DOHH2 (cell line): ENCODE measurements around the gene HHAT.

Experiments used
- H3F3A ChIP-seq: fragments of 200-600 bp; sonication (generic), shearing (Covaris generic); 2 replicates; pipeline ENCODE4 v1.6.0; 2016; ENCODE audit warnings: antibody characterized with exemption, mild to moderate bottlenecking; ENCODE audit not compliant: control insufficient read depth, insufficient read depth
- H3K27ac ChIP-seq: fragments of 200-600 bp; sonication (generic); 2 replicates; pipeline ENCODE4 v1.5.1; 2014; ENCODE audit warnings: low read depth, mild to moderate bottlenecking, low read length, moderate library complexity
- H3K27me3 ChIP-seq: fragments of 200-600 bp; sonication (generic); 2 replicates; pipeline ENCODE4 v1.6.1; 2014; ENCODE audit warnings: mild to moderate bottlenecking, low read length, mixed read lengths; ENCODE audit not compliant: control insufficient read depth
- H3K36me3 ChIP-seq: fragments of 200-600 bp; sonication (generic); 2 replicates; pipeline ENCODE4 v1.6.1; 2014; ENCODE audit warnings: mild to moderate bottlenecking, low read length, moderate library complexity, mixed read lengths; ENCODE audit not compliant: control insufficient read depth
- H3K4me1 ChIP-seq: fragments of 200-600 bp; sonication (generic); 2 replicates; pipeline ENCODE4 v1.6.1; 2014; ENCODE audit warnings: mild to moderate bottlenecking, low read length, mixed read lengths; ENCODE audit not compliant: control insufficient read depth
- H3K4me2 ChIP-seq: fragments of 200-600 bp; sonication (generic); 2 replicates; pipeline ENCODE4 v1.6.0; 2014; ENCODE audit warnings: mild to moderate bottlenecking, low read length, moderate library complexity
- H3K4me3 ChIP-seq: fragments of 200-600 bp; sonication (generic); 2 replicates; pipeline ENCODE4 v1.5.1; 2014; ENCODE audit warnings: mild to moderate bottlenecking, low read length, mixed read lengths
- H3K79me2 ChIP-seq: fragments of 200-600 bp; sonication (generic); 2 replicates; pipeline ENCODE4 v1.6.1; 2014; ENCODE audit warnings: mild to moderate bottlenecking, low read length, mixed read lengths; ENCODE audit not compliant: control insufficient read depth
- H3K9me2 ChIP-seq: fragments of 200-600 bp; sonication (generic); replicated peaks from 2 replicates; pipeline ENCODE4 v1.6.1; 2014; ENCODE audit warnings: mild to moderate bottlenecking, low read length, mixed read lengths; ENCODE audit not compliant: control insufficient read depth
- H3K9me3 ChIP-seq: fragments of 200-600 bp; sonication (generic); 2 replicates; pipeline ENCODE4 v1.6.1; 2014; ENCODE audit warnings: antibody characterized with exemption, low read length, mixed read lengths; ENCODE audit not compliant: control insufficient read depth, insufficient read depth
- H4K20me1 ChIP-seq: fragments of 200-600 bp; sonication (generic); 2 replicates; pipeline ENCODE4 v1.6.0; 2014; ENCODE audit warnings: low read depth, mild to moderate bottlenecking, antibody characterized with exemption, low read length, moderate library complexity; ENCODE audit not compliant: control insufficient read depth, insufficient read depth
- EZH2phosphoT487 ChIP-seq: fragments of 200-600 bp; sonication (generic); IDR thresholded peaks from 2 replicates; pipeline ENCODE4 v1.6.1; 2017; ENCODE audit warnings: borderline replicate concordance, mild to moderate bottlenecking, antibody characterized with exemption, low read length, moderate library complexity, mixed read lengths
- TF ChIP-seq, protein P1 (sequence below): fragments of 200-600 bp; sonication (generic); IDR thresholded peaks from one replicate; pipeline ENCODE4 v1.5.1; 2014; ENCODE audit warnings: antibody characterized with exemption, mild to moderate bottlenecking, low read depth, low read length; ENCODE audit not compliant: poor library complexity, severe bottlenecking

The HHAT gene

DNA sequence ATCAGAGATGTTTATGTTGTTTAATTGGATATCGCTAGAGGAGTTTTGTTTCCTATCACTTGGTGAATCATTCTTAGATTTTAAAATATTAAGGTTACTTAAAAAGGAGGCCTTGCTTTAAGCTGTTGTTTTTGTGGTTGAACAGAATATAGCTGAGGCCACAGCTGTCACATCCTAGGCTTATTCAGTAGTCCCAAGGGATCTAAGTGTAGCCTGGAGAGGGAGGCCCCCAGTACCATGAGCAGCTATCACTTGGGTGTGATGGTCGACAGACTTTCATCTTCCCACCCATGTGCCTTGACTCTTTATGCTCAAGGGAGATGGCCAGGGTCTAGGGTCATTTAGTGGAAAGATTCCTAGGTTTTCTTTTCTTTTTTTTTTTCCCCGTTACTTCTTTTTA, 278.7 kb downstream of the HHAT start:
- TF ChIP-seq EZH2phosphoT487, result no peak
- Histone ChIP-seq H3K36me3 (no peaks in the 10 kb centered on the region), H3K9me3 (no peaks in the 10 kb centered on the region), H3K27ac (no peak overlapping the region), H3K4me1 (no peaks in the 10 kb centered on the region), H3F3A (no peaks in the 10 kb centered on the region), H3K4me3 (no peak overlapping the region), H3K4me2 (no peak overlapping the region), H4K20me1 (no peaks in the 10 kb centered on the region), H3K27me3 (no peaks in the 10 kb centered on the region), H3K9me2 (no peaks in the 10 kb centered on the region), H3K79me2 (no peaks in the 10 kb centered on the region)

DNA sequence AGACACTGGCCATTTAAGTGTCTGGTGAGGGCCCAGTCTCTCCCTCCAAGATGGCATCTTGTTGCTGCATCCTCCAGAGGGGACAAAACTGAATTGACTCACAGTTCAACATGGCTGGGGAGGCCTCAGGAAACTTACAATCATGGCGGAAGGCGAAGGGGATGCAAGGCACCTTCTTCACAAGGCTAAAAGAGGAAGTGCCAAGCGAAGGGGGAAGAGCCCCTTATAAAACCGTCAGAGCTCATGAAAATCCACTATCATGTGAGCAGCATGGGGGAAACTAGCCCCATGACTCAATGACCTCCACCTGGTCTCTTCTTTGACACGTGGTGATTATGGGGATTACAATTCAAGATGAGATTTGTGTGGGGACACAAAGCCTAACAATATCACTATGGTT, 280.1 kb downstream of the HHAT start:
- Histone ChIP-seq H3K4me2 (no peak overlapping the region), H3K4me3 (no peak overlapping the region), H3F3A (no peaks in the 10 kb centered on the region), H3K9me3 (no peaks in the 10 kb centered on the region), H3K79me2 (no peaks in the 10 kb centered on the region), H3K27ac (no peak overlapping the region), H3K9me2 (no peaks in the 10 kb centered on the region), H3K4me1 (no peaks in the 10 kb centered on the region), H4K20me1 (no peaks in the 10 kb centered on the region), H3K36me3 (no peaks in the 10 kb centered on the region), H3K27me3 (no peaks in the 10 kb centered on the region)
- no peak for TF ChIP-seq EZH2phosphoT487
- TF ChIP-seq, protein P1, sequence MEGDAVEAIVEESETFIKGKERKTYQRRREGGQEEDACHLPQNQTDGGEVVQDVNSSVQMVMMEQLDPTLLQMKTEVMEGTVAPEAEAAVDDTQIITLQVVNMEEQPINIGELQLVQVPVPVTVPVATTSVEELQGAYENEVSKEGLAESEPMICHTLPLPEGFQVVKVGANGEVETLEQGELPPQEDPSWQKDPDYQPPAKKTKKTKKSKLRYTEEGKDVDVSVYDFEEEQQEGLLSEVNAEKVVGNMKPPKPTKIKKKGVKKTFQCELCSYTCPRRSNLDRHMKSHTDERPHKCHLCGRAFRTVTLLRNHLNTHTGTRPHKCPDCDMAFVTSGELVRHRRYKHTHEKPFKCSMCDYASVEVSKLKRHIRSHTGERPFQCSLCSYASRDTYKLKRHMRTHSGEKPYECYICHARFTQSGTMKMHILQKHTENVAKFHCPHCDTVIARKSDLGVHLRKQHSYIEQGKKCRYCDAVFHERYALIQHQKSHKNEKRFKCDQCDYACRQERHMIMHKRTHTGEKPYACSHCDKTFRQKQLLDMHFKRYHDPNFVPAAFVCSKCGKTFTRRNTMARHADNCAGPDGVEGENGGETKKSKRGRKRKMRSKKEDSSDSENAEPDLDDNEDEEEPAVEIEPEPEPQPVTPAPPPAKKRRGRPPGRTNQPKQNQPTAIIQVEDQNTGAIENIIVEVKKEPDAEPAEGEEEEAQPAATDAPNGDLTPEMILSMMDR, result no peak

DNA sequence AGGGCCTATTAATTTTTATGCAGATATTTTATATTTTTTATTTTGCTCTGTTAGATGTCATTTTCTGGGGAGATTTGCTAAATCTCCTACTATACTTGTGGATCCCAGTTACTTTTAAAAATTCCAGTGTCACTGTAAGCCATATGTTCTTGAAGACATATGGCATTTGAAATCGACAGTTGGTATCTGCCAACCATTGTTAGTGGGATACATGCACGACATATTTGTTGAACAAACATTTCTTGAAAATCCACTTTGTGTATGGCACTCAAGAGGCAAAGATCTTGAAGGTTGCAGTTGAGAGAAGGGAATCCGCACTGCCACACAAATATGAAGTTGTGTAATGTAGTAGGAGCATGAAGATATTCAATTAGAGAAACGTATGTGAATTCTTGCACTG, 287.7 kb downstream of the HHAT start:
- Histone ChIP-seq H3F3A (no peaks in the 10 kb centered on the region), H3K4me3 (no peak overlapping the region), H3K79me2 (no peaks in the 10 kb centered on the region), H3K9me3 (no peaks in the 10 kb centered on the region), H3K9me2 (no peaks in the 10 kb centered on the region), H4K20me1 (no peaks in the 10 kb centered on the region), H3K4me1 (no peaks in the 10 kb centered on the region), H3K36me3 (no peaks in the 10 kb centered on the region), H3K27ac (no peak overlapping the region), H3K27me3 (no peaks in the 10 kb centered on the region), H3K4me2 (no peak overlapping the region)
- TF ChIP-seq, protein P1, result no peak
- no peak for TF ChIP-seq EZH2phosphoT487

DNA sequence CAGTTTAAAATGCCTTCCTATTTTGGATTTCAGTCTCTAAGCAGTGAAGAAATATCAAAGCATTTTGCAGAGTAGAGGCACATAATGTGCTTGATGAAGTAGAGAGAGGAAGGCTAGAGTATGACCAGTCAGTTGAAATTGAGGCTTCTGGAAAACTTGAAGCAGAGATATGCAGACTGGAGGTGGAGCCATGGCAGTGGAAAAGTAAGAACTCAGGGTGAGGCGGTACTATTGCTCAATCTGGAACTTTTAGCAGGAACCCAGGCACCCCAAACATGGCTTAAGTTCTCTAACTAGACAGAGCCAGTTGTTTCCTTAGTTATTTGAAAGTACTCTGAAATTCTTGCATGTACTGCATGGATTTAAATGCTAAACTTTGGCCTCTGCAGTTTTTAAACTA, 288.6 kb downstream of the HHAT start:
- Histone ChIP-seq H3K27ac (no peak overlapping the region), H4K20me1 (no peaks in the 10 kb centered on the region), H3K27me3 (no peaks in the 10 kb centered on the region), H3K4me1 (no peaks in the 10 kb centered on the region), H3K9me3 (no peaks in the 10 kb centered on the region), H3K4me3 (no peak overlapping the region), H3K79me2 (no peaks in the 10 kb centered on the region), H3K36me3 (no peaks in the 10 kb centered on the region), H3K9me2 (no peaks in the 10 kb centered on the region), H3K4me2 (no peak overlapping the region), H3F3A (no peaks in the 10 kb centered on the region)
- TF ChIP-seq, protein P1, result no peak
